Lower leg skin (tissue), 3 donors: Measurements from ENCODE around the gene TNFAIP8.
"Not testable (repeated sequence)": the region's sequence is repeated elsewhere in the genome, so short reads cannot be mapped to it uniquely, and the experiment has no call there.

Experiments
- POLR2A ChIP-seq, 2 donors: fragments of 450-650 bp; IDR thresholded peaks; one replicate each; pipeline ENCODE4 v1.6.1; 2016 to 2017; ENCODE audit warnings: antibody characterized with exemption in 2 of 2, mild to moderate bottlenecking in 1 of 2, moderate library complexity in 1 of 2
- TF ChIP-seq, protein P1 (sequence below), 3 donors: fragments of 450-650 bp; IDR thresholded peaks; one replicate each; pipeline ENCODE4 v1.5.1; 2016; ENCODE audit warnings: antibody characterized with exemption in 3 of 3, mild to moderate bottlenecking in 3 of 3, moderate library complexity in 2 of 3

DNA sequence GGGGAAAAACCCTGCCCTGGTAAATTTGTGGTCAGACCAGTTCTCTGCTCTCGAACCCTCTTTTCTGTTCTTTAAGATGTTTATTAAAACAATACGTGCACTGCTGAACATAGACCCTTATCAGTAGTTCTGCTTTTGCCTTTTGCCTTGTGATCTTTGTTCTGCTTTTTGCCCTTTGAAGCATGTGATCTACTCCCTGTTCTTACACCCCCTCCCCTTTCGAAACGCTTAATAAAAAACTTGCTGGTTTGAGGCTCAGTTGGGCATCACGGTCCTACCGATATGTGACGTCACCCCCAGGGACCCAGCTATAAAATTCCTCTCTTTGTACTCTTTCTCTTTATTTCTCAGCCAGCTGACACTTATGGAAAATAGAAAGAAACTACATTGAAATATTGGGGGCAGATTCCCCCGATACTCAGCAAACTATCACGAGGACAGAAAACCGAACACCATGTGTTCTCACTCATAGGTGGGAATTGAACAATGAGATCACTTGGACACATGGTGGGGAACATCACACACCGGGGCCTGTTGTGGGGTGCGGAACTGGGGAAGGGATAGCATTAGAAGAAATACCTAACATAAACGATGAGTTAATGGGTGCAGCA is 58.4 kb downstream of the TNFAIP8 start:
- TF ChIP-seq, protein P1, sequence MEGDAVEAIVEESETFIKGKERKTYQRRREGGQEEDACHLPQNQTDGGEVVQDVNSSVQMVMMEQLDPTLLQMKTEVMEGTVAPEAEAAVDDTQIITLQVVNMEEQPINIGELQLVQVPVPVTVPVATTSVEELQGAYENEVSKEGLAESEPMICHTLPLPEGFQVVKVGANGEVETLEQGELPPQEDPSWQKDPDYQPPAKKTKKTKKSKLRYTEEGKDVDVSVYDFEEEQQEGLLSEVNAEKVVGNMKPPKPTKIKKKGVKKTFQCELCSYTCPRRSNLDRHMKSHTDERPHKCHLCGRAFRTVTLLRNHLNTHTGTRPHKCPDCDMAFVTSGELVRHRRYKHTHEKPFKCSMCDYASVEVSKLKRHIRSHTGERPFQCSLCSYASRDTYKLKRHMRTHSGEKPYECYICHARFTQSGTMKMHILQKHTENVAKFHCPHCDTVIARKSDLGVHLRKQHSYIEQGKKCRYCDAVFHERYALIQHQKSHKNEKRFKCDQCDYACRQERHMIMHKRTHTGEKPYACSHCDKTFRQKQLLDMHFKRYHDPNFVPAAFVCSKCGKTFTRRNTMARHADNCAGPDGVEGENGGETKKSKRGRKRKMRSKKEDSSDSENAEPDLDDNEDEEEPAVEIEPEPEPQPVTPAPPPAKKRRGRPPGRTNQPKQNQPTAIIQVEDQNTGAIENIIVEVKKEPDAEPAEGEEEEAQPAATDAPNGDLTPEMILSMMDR (IDR thresholded peaks at IDR 0.05): not testable (repeated sequence)
- TF ChIP-seq POLR2A (IDR thresholded peaks at IDR 0.05): not testable (repeated sequence)
